Measurements from ENCODE around the gene LTBP2. TPM values are rescaled to one million over a fixed set of nuclear protein-coding genes. Genes with fewer than 3 reads are reported as not detected.

The LTBP2 gene
- total and polyA plus RNA-seq, 3 donors from 2014 or later = 19.6 to 45.3 (median 23.3) TPM

GRCh38 chr14:74656964-74657363 is 44.9 kb upstream of the LTBP2 start:
- no peak overlapping the region for H3K4me3 ChIP-seq
- H3K27ac ChIP-seq = peak overlapping the region in 1 of 2 donors; percentile 7
- no peak for DNase-seq
- no peaks in the 10 kb centered on the region for H3K27me3 ChIP-seq
- H3K9me3 ChIP-seq = no peaks in the 10 kb centered on the region
- no peak for TF ChIP-seq CTCF (IDR thresholded peaks at IDR 0.05)
- no peak for TF ChIP-seq POLR2A (IDR thresholded peaks at IDR 0.05)
- H3K36me3 ChIP-seq (ENCODE audit: low read depth, missing control alignments) = no peaks in the 10 kb centered on the region
- intact Hi-C loops (cut with DNase I; ENCODE audit: low total_unique reads) = no loop called here
- peaks cover 45% of the 10 kb centered on the region for H3K4me1 ChIP-seq
- WGBS, 2 donors = 95 to 96% methylated on average over 3 of the region's 3 CpGs

- TF ChIP-seq POLR2A (IDR thresholded peaks at IDR 0.05) (no peak), CTCF (IDR thresholded peaks at IDR 0.05) (no peak)
- Histone ChIP-seq H3K27ac (peak overlapping the region in 1 of 2 donors; percentile 66), H3K27me3 (no peaks in the 10 kb centered on the region), H3K4me3 (no peak overlapping the region), H3K4me1 (peaks cover 42% of the 10 kb centered on the region), H3K36me3 (ENCODE audit: low read depth, missing control alignments) (no peaks in the 10 kb centered on the region), H3K9me3 (no peaks in the 10 kb centered on the region)
- 54 to 63% methylated on average over 2 of the region's 2 CpGs for WGBS, 2 donors
- peak; percentile 38 for DNase-seq
- intact Hi-C loops (cut with DNase I; ENCODE audit: low total_unique reads) = no loop called here
Measured at GRCh38 chr14:74655599-74656395, 43.8 kb upstream of the LTBP2 start.

- TF ChIP-seq CTCF (IDR thresholded peaks at IDR 0.05) = no peak
- peaks cover 42% of the 10 kb centered on the region for H3K4me1 ChIP-seq
- no peaks in the 10 kb centered on the region for H3K36me3 ChIP-seq (ENCODE audit: low read depth, missing control alignments)
- no peak overlapping the region for H3K4me3 ChIP-seq
- no peak for DNase-seq
- H3K27ac ChIP-seq = peak overlapping the region; percentile 63 to 66
- no peaks in the 10 kb centered on the region for H3K9me3 ChIP-seq
- H3K27me3 ChIP-seq = no peaks in the 10 kb centered on the region
- 49 to 58% methylated on average over 3 of the region's 3 CpGs for WGBS, 2 donors
- intact Hi-C loops (cut with DNase I; ENCODE audit: low total_unique reads) = no loop called here
Measured at GRCh38 chr14:74654931-74655330, 42.9 kb upstream of the LTBP2 start.

GRCh38 chr14:74653386-74654138 is 41.5 kb upstream of the LTBP2 start:
- intact Hi-C loops (cut with DNase I; ENCODE audit: low total_unique reads) = no loop called here
- H3K9me3 ChIP-seq = no peaks in the 10 kb centered on the region
- H3K4me1 ChIP-seq = peaks cover 52% of the 10 kb centered on the region
- DNase-seq = no peak
- no peaks in the 10 kb centered on the region for H3K36me3 ChIP-seq (ENCODE audit: low read depth, missing control alignments)
- 84 to 88% methylated on average over 15 of the region's 15 CpGs for WGBS, 2 donors
- TF ChIP-seq POLR2A (IDR thresholded peaks at IDR 0.05) = no peak
- H3K27me3 ChIP-seq = no peaks in the 10 kb centered on the region
- no peak overlapping the region for H3K4me3 ChIP-seq
- H3K27ac ChIP-seq = peak overlapping the region; percentile 63 to 66

- peaks cover 62% of the 10 kb centered on the region for H3K4me1 ChIP-seq
Measured at GRCh38 chr14:74652541-74652940, 40.5 kb upstream of the LTBP2 start.

More at GRCh38 chr14:74652541-74652940, 40.5 kb upstream of the LTBP2 start:
- Histone ChIP-seq H3K36me3 (ENCODE audit: low read depth, missing control alignments) (no peaks in the 10 kb centered on the region), H3K27me3 (no peaks in the 10 kb centered on the region), H3K4me3 (no peak overlapping the region), H3K27ac (no peak overlapping the region), H3K9me3 (no peaks in the 10 kb centered on the region)
- DNase-seq = no peak
- TF ChIP-seq CTCF (IDR thresholded peaks at IDR 0.05) = no peak
- 50 to 77% methylated on average over 2 to 3 of the region's 4 CpGs for WGBS, 2 donors
- intact Hi-C loops (cut with DNase I; ENCODE audit: low total_unique reads) = no loop called here

Data from testis (tissue), 3 donors.